Measurements from ENCODE around the gene KCNA3. TPM values are rescaled to one million over a fixed set of nuclear protein-coding genes. Genes with fewer than 3 reads are reported as not detected.

The KCNA3 gene
- total RNA-seq, 1 experiment from 2014 or later, result 1.2 TPM

DNA sequence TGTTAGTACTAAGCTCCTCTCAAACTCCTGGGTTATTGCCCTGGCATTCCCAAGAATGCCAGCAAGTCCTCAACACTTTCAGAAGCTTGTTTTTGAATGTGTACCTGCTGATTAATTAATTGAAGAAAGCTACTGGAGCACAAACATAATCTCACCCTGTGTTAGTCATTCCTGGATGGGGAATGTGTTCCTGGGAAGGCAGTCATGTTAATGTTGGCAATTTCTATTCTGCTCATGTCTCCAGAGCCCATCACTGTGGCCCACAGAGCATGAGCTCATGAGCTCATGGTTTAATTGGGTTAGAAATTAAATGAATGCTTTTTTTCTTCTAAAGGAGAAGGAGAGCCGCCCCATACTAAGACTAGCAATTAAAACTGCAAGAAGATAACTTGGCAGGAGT lies 31.9 kb upstream of the KCNA3 start:
- H3K36me3 Mint-ChIP-seq, result no peaks in the 10 kb centered on the region
- no peaks in the 10 kb centered on the region; the same call in none of the 2 replicates for H3K27me3 Mint-ChIP-seq (ENCODE audit: low read depth)
- DNase-seq (ENCODE audit: low spot score) (no peak), ATAC-seq (no peak)
- H3K4me3 Mint-ChIP-seq, result no peak overlapping the region
- no peak overlapping the region for H3K27ac Mint-ChIP-seq
- ChIA-PET POLR2A (no interaction called here), CTCF (interaction anchor here (0.6 to 1.8 kb wide), 3 partner anchors 9 to 510 kb away, joined by 3 read pairs; no protein-coding TSS in a partner anchor)
- TF ChIP-seq, protein P1, sequence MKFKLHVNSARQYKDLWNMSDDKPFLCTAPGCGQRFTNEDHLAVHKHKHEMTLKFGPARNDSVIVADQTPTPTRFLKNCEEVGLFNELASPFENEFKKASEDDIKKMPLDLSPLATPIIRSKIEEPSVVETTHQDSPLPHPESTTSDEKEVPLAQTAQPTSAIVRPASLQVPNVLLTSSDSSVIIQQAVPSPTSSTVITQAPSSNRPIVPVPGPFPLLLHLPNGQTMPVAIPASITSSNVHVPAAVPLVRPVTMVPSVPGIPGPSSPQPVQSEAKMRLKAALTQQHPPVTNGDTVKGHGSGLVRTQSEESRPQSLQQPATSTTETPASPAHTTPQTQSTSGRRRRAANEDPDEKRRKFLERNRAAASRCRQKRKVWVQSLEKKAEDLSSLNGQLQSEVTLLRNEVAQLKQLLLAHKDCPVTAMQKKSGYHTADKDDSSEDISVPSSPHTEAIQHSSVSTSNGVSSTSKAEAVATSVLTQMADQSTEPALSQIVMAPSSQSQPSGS (CRISPR knock-in tag; IDR thresholded peaks at IDR 0.05; ENCODE audit: borderline replicate concordance, low read depth), result no peak
- TF ChIP-seq ZNF317 (CRISPR knock-in tag; IDR thresholded peaks at IDR 0.05; ENCODE audit: borderline replicate concordance, low read depth) (no peak), SMAD3 (CRISPR knock-in tag; IDR thresholded peaks at IDR 0.05; ENCODE audit: borderline replicate concordance) (no peak), CREB1 (CRISPR knock-in tag; IDR thresholded peaks at IDR 0.05) (no peak), PRRX2 (CRISPR knock-in tag; IDR thresholded peaks at IDR 0.05) (no peak), ZNF219 (CRISPR knock-in tag; IDR thresholded peaks at IDR 0.05; ENCODE audit: borderline replicate concordance) (no peak), CBFB (CRISPR knock-in tag; IDR thresholded peaks at IDR 0.05; ENCODE audit: low read depth) (no peak), ZNF416 (CRISPR knock-in tag; IDR thresholded peaks at IDR 0.05) (no peak), MYBL2 (CRISPR knock-in tag; IDR thresholded peaks at IDR 0.05) (no peak), ZNF232 (CRISPR knock-in tag; IDR thresholded peaks at IDR 0.05) (no peak), NR3C1 (CRISPR knock-in tag; conservative IDR thresholded peaks at IDR 0.05; ENCODE audit: low read depth) (no peak)
- TF ChIP-seq, protein P2, sequence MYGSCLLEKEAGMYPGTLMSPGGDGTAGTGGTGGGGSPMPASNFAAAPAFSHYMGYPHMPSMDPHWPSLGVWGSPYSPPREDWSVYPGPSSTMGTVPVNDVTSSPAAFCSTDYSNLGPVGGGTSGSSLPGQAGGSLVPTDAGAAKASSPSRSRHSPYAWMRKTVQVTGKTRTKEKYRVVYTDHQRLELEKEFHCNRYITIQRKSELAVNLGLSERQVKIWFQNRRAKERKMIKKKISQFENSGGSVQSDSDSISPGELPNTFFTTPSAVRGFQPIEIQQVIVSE (CRISPR knock-in tag; IDR thresholded peaks at IDR 0.05; ENCODE audit: borderline replicate concordance), result no peak
- TF ChIP-seq, protein P3, sequence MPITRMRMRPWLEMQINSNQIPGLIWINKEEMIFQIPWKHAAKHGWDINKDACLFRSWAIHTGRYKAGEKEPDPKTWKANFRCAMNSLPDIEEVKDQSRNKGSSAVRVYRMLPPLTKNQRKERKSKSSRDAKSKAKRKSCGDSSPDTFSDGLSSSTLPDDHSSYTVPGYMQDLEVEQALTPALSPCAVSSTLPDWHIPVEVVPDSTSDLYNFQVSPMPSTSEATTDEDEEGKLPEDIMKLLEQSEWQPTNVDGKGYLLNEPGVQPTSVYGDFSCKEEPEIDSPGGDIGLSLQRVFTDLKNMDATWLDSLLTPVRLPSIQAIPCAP (CRISPR knock-in tag; IDR thresholded peaks at IDR 0.05), result no peak
- H3K9me3 Mint-ChIP-seq, result peaks cover 3% of the 10 kb centered on the region; the same call in 1 of the 2 replicates
- peaks cover 12% of the 10 kb centered on the region for H3K4me1 Mint-ChIP-seq

DNA sequence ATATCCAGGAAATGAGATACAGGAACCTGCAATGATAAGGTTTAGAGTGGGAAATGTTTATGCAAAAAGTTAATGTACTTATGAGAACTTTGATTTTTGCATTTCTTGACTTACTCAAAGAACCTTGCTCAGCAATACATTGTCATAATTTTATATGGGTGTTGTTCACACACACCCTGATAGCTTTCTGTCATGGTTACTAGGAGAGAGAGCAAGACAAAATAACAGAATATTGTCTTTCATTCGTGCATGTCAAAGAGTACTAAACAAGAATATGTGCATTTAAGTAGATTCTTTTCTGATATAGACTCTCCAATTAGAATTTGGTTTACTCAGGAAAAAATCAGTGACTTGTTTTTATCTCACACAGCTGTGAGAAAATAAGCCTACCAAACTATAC lies 27.5 kb upstream of the KCNA3 start:
- H3K4me3 Mint-ChIP-seq, result no peak overlapping the region
- no peaks in the 10 kb centered on the region for H3K36me3 Mint-ChIP-seq
- ATAC-seq (no peak), DNase-seq (ENCODE audit: low spot score) (no peak)
- ChIA-PET POLR2A (no interaction called here), CTCF (no interaction called here)
- no peak overlapping the region for H3K27ac Mint-ChIP-seq
- no peaks in the 10 kb centered on the region; the same call in none of the 2 replicates for H3K27me3 Mint-ChIP-seq (ENCODE audit: low read depth)
- H3K4me1 Mint-ChIP-seq, result peaks cover 8% of the 10 kb centered on the region
- H3K9me3 Mint-ChIP-seq, result peaks cover 3% of the 10 kb centered on the region; the same call in 1 of the 2 replicates
- TF ChIP-seq TEAD4 (CRISPR knock-in tag; IDR thresholded peaks at IDR 0.05) (no peak), ESRRA (CRISPR knock-in tag; IDR thresholded peaks at IDR 0.05; ENCODE audit: borderline replicate concordance) (no peak), EMX1 (CRISPR knock-in tag; IDR thresholded peaks at IDR 0.05) (no peak), ZNF263 (CRISPR knock-in tag; IDR thresholded peaks at IDR 0.05; ENCODE audit: low read depth) (no peak)
- TF ChIP-seq, protein P4, sequence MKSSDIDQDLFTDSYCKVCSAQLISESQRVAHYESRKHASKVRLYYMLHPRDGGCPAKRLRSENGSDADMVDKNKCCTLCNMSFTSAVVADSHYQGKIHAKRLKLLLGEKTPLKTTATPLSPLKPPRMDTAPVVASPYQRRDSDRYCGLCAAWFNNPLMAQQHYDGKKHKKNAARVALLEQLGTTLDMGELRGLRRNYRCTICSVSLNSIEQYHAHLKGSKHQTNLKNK (CRISPR knock-in tag; IDR thresholded peaks at IDR 0.05), result no peak
- TF ChIP-seq, protein P5, sequence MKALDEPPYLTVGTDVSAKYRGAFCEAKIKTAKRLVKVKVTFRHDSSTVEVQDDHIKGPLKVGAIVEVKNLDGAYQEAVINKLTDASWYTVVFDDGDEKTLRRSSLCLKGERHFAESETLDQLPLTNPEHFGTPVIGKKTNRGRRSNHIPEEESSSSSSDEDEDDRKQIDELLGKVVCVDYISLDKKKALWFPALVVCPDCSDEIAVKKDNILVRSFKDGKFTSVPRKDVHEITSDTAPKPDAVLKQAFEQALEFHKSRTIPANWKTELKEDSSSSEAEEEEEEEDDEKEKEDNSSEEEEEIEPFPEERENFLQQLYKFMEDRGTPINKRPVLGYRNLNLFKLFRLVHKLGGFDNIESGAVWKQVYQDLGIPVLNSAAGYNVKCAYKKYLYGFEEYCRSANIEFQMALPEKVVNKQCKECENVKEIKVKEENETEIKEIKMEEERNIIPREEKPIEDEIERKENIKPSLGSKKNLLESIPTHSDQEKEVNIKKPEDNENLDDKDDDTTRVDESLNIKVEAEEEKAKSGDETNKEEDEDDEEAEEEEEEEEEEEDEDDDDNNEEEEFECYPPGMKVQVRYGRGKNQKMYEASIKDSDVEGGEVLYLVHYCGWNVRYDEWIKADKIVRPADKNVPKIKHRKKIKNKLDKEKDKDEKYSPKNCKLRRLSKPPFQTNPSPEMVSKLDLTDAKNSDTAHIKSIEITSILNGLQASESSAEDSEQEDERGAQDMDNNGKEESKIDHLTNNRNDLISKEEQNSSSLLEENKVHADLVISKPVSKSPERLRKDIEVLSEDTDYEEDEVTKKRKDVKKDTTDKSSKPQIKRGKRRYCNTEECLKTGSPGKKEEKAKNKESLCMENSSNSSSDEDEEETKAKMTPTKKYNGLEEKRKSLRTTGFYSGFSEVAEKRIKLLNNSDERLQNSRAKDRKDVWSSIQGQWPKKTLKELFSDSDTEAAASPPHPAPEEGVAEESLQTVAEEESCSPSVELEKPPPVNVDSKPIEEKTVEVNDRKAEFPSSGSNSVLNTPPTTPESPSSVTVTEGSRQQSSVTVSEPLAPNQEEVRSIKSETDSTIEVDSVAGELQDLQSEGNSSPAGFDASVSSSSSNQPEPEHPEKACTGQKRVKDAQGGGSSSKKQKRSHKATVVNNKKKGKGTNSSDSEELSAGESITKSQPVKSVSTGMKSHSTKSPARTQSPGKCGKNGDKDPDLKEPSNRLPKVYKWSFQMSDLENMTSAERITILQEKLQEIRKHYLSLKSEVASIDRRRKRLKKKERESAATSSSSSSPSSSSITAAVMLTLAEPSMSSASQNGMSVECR (CRISPR knock-in tag; IDR thresholded peaks at IDR 0.05; ENCODE audit: borderline replicate concordance), result no peak
- TF ChIP-seq, protein P6, sequence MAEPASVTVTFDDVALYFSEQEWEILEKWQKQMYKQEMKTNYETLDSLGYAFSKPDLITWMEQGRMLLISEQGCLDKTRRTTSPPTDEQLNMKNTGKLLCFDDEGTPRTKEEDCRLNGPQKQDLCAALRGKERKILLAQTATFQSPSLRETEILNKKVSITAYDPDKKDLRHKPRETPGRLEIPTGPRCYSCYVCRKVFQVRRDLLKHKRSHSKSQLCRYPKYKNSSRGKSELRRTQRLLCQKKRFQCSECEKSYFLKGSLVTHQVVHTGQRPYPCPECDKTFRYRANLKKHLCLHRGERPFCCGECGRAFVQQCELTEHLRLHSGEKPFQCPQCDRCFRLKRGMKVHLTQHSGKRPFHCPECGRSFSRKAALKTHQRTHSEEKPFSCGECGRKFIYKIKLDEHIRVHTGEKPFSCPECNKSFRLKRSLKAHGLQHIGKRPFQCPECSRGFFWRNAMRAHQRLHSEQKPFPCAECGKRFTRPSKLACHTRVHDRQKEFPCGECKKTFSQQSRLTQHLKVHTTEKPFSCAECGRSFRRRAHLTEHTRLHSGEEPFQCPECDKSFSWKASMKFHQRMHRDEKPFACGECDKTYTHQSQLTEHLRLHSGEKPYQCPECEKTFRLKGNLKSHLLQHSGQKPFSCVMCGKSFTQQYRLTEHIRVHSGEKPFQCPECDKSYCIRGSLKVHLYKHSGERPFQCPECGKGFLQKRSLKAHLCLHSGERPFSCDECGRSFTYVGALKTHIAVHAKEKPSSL (CRISPR knock-in tag; conservative IDR thresholded peaks at IDR 0.05), result no peak
- TF ChIP-seq, protein P7, sequence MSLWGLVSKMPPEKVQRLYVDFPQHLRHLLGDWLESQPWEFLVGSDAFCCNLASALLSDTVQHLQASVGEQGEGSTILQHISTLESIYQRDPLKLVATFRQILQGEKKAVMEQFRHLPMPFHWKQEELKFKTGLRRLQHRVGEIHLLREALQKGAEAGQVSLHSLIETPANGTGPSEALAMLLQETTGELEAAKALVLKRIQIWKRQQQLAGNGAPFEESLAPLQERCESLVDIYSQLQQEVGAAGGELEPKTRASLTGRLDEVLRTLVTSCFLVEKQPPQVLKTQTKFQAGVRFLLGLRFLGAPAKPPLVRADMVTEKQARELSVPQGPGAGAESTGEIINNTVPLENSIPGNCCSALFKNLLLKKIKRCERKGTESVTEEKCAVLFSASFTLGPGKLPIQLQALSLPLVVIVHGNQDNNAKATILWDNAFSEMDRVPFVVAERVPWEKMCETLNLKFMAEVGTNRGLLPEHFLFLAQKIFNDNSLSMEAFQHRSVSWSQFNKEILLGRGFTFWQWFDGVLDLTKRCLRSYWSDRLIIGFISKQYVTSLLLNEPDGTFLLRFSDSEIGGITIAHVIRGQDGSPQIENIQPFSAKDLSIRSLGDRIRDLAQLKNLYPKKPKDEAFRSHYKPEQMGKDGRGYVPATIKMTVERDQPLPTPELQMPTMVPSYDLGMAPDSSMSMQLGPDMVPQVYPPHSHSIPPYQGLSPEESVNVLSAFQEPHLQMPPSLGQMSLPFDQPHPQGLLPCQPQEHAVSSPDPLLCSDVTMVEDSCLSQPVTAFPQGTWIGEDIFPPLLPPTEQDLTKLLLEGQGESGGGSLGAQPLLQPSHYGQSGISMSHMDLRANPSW (CRISPR knock-in tag; conservative IDR thresholded peaks at IDR 0.05; ENCODE audit: low read depth), result no peak
- TF ChIP-seq, protein P1 (CRISPR knock-in tag; IDR thresholded peaks at IDR 0.05; ENCODE audit: borderline replicate concordance, low read depth), result no peak
